Adipocyte (in vitro differentiated cells): Measurements from ENCODE around the gene SNAP91.
"Not testable (repeated sequence)": the region's sequence is repeated elsewhere in the genome, so short reads cannot be mapped to it uniquely, and the experiment has no call there.

Source experiments
- DNase-seq: peaks from one replicate; pipeline ENCODE4 v3.0.0-alpha.2; 2015; ENCODE audit warnings: low read depth
- H3K27me3 ChIP-seq: replicated peaks from 2 replicates; pipeline ENCODE4 v1.7.0; 2013; ENCODE audit warnings: mild to moderate bottlenecking, low read length, moderate library complexity; ENCODE audit not compliant: control insufficient read depth, insufficient read depth
- H3K36me3 ChIP-seq: 2 replicates; pipeline ENCODE4 v1.7.0; 2013; ENCODE audit warnings: low read length, mild to moderate bottlenecking, moderate library complexity; ENCODE audit not compliant: control insufficient read depth, insufficient read depth, severe bottlenecking
- H3K4me1 ChIP-seq: 2 replicates; pipeline ENCODE4 v1.7.0; 2013; ENCODE audit warnings: mild to moderate bottlenecking, low read length, moderate library complexity; ENCODE audit not compliant: control insufficient read depth, insufficient read depth
- H3K4me3 ChIP-seq: 2 replicates; pipeline ENCODE4 v1.7.0; 2013; ENCODE audit warnings: mild to moderate bottlenecking, low read length, moderate library complexity
- H3K9ac ChIP-seq: 2 replicates; pipeline ENCODE4 v1.7.0; 2013; ENCODE audit warnings: mild to moderate bottlenecking, low read length, moderate library complexity
- H3K9me3 ChIP-seq: 2 replicates; pipeline ENCODE4 v1.7.0; 2013; ENCODE audit warnings: mild to moderate bottlenecking, low read length, moderate library complexity; ENCODE audit not compliant: control insufficient read depth

SNAP91 gene

GRCh38 chr6:83592770-83593394, 116.0 kb downstream of the SNAP91 start:
- DNase-seq: no peak
- Histone ChIP-seq H3K9me3 (no peaks in the 10 kb centered on the region), H3K4me1 (peaks cover 6% of the 10 kb centered on the region), H3K36me3 (no peaks in the 10 kb centered on the region), H3K4me3 (no peak overlapping the region), H3K9ac (no peak overlapping the region), H3K27me3 (no peaks in the 10 kb centered on the region)

GRCh38 chr6:83590416-83590815, 118.5 kb downstream of the SNAP91 start:
- DNase-seq: peak; percentile 19
- H3K27me3 ChIP-seq: no peaks in the 10 kb centered on the region
- no peaks in the 10 kb centered on the region for H3K9me3 ChIP-seq
- no peak overlapping the region for H3K9ac ChIP-seq
- no peaks in the 10 kb centered on the region for H3K36me3 ChIP-seq
- no peak overlapping the region for H3K4me3 ChIP-seq
- peaks cover 6% of the 10 kb centered on the region for H3K4me1 ChIP-seq

GRCh38 chr6:83589076-83589475, 119.8 kb downstream of the SNAP91 start:
- H3K4me1 ChIP-seq: peaks cover 6% of the 10 kb centered on the region
- no peak for DNase-seq
- H3K4me3 ChIP-seq: no peak overlapping the region
- no peak overlapping the region for H3K9ac ChIP-seq
- H3K9me3 ChIP-seq: no peaks in the 10 kb centered on the region
- H3K27me3 ChIP-seq: no peaks in the 10 kb centered on the region
- H3K36me3 ChIP-seq: no peaks in the 10 kb centered on the region

- no peak overlapping the region for H3K4me3 ChIP-seq
- no peaks in the 10 kb centered on the region for H3K4me1 ChIP-seq
- H3K36me3 ChIP-seq: no peaks in the 10 kb centered on the region
- H3K9me3 ChIP-seq: no peaks in the 10 kb centered on the region
- no peak for DNase-seq
- H3K27me3 ChIP-seq: no peaks in the 10 kb centered on the region
- H3K9ac ChIP-seq: no peak overlapping the region
These were observed 130.8 kb downstream of the SNAP91 start for GRCh38 chr6:83578057-83578456.

GRCh38 chr6:83574783-83575182, 134.1 kb downstream of the SNAP91 start:
- no peaks in the 10 kb centered on the region for H3K27me3 ChIP-seq
- no peaks in the 10 kb centered on the region for H3K36me3 ChIP-seq
- H3K4me3 ChIP-seq: no peak overlapping the region
- no peaks in the 10 kb centered on the region for H3K4me1 ChIP-seq
- H3K9ac ChIP-seq: no peak overlapping the region
- no peaks in the 10 kb centered on the region for H3K9me3 ChIP-seq
- DNase-seq: no peak

- not testable (repeated sequence) for H3K4me3 ChIP-seq, H3K9me3 ChIP-seq, H3K27me3 ChIP-seq, H3K4me1 ChIP-seq, H3K9ac ChIP-seq, H3K36me3 ChIP-seq, DNase-seq
These were observed 137.2 kb downstream of the SNAP91 start for GRCh38 chr6:83571663-83572185.

- H3K9me3 ChIP-seq: no peaks in the 10 kb centered on the region
- no peak overlapping the region for H3K9ac ChIP-seq
- H3K36me3 ChIP-seq: no peaks in the 10 kb centered on the region
- no peaks in the 10 kb centered on the region for H3K4me1 ChIP-seq
- H3K27me3 ChIP-seq: peaks cover 7% of the 10 kb centered on the region
- no peak for DNase-seq
- no peak overlapping the region for H3K4me3 ChIP-seq
These were observed 149.9 kb downstream of the SNAP91 start for GRCh38 chr6:83558975-83559374.

- Histone ChIP-seq H3K4me3 (no peak overlapping the region), H3K4me1 (no peaks in the 10 kb centered on the region), H3K27me3 (peaks cover 7% of the 10 kb centered on the region), H3K9ac (no peak overlapping the region), H3K36me3 (no peaks in the 10 kb centered on the region), H3K9me3 (no peaks in the 10 kb centered on the region)
- no peak for DNase-seq
These were observed 152.0 kb downstream of the SNAP91 start for GRCh38 chr6:83556871-83557270.

GRCh38 chr6:83551748-83552147, 157.2 kb downstream of the SNAP91 start:
- H3K27me3 ChIP-seq, DNase-seq, H3K36me3 ChIP-seq, H3K9me3 ChIP-seq, H3K4me3 ChIP-seq, H3K9ac ChIP-seq, H3K4me1 ChIP-seq: not testable (repeated sequence)

- H3K4me3 ChIP-seq, H3K9ac ChIP-seq, H3K9me3 ChIP-seq, DNase-seq, H3K36me3 ChIP-seq, H3K4me1 ChIP-seq, H3K27me3 ChIP-seq: not testable (repeated sequence)
These were observed 158.4 kb downstream of the SNAP91 start for GRCh38 chr6:83550482-83550881.

- no peak for DNase-seq
- no peak overlapping the region for H3K9ac ChIP-seq
- no peaks in the 10 kb centered on the region for H3K36me3 ChIP-seq
- no peak overlapping the region for H3K4me3 ChIP-seq
- no peaks in the 10 kb centered on the region for H3K4me1 ChIP-seq
- peaks cover 3% of the 10 kb centered on the region for H3K9me3 ChIP-seq
- H3K27me3 ChIP-seq: peaks cover 4% of the 10 kb centered on the region
These were observed 162.3 kb downstream of the SNAP91 start for GRCh38 chr6:83546636-83547035.

GRCh38 chr6:83539678-83540077, 169.2 kb downstream of the SNAP91 start:
- Histone ChIP-seq H3K4me3 (no peak overlapping the region), H3K9me3 (no peaks in the 10 kb centered on the region), H3K27me3 (peaks cover 3% of the 10 kb centered on the region), H3K36me3 (no peaks in the 10 kb centered on the region), H3K9ac (no peak overlapping the region), H3K4me1 (no peaks in the 10 kb centered on the region)
- no peak for DNase-seq
